ENCODE measurements around the gene CPNE8.
"Not testable (repeated sequence)": the region's sequence is repeated elsewhere in the genome, so short reads cannot be mapped to it uniquely, and the experiment has no call there.

CPNE8 gene

GRCh38 chr12:38825006-38825405 is 80.4 kb downstream of the CPNE8 start:
- no peak for DNase-seq (ENCODE audit: low spot score)

DNA sequence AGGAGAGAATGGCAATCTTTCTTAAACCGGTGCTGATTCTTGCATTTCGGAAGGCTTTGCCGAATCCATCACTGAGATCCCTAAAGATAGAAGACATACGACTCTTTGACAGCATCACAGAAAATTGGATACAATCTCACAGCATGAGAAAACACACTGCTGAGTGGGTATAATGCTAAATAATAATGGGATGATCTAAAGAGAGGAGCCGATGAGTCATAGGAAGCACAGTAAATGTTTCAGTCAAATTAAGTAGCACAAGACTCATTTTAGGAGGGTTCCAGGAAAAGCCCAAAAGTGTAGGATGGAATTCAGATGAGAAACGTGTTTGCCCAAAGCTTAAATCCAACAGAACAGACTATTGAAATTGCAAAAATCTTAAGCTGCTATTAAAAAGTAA is 81.7 kb downstream of the CPNE8 start:
- DNase-seq (ENCODE audit: low spot score): no peak

- DNase-seq (ENCODE audit: low spot score): no peak
Measured at GRCh38 chr12:38823314-38823713, 82.1 kb downstream of the CPNE8 start.

- no peak for DNase-seq (ENCODE audit: low spot score)
Measured at GRCh38 chr12:38817942-38818341, 87.4 kb downstream of the CPNE8 start.

DNA sequence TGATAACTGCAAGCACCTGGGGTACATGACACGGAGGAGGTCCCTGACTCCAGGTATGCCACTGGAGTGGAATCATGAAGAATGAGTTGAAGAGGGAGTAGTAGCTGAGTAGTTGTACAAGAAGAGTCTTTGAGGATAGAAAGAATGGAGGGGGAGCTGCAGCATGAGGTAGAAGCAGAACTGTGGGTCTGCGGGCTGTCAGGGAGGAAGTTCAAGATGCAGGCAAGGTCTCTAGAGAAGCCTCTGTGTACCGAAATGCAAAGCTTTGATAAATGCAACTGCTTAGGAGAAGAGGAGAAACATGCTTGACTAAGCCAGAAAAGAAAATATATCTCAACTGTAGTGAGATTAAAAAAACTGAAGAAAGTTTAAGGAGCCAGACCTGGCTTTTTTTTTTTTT is 91.5 kb downstream of the CPNE8 start:
- no peak for DNase-seq (ENCODE audit: low spot score)

GRCh38 chr12:38811814-38812356 is 93.5 kb downstream of the CPNE8 start:
- DNase-seq (ENCODE audit: low spot score): no peak

DNA sequence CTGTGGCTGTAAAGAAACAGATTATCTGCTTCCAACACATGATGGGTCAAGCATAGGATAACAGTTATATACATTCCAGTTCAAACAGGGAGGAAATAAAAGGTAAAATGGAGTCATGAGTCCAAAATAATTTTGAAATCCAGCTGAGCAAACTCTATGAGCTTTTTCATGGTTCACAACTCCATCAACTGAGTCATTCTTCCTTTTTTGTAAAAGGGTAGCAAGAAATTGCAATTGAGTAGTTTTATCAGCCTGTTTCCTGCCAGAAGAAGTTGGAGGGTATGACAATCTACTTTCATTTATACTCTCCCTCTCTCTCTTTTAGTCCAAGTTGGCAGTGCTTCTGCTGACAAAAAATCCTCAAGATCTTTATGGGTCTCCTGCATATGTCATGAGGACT is 95.6 kb downstream of the CPNE8 start:
- DNase-seq (ENCODE audit: low spot score): no peak

- DNase-seq (ENCODE audit: low spot score): no peak
Measured at GRCh38 chr12:38788106-38788505, 117.3 kb downstream of the CPNE8 start.

DNA sequence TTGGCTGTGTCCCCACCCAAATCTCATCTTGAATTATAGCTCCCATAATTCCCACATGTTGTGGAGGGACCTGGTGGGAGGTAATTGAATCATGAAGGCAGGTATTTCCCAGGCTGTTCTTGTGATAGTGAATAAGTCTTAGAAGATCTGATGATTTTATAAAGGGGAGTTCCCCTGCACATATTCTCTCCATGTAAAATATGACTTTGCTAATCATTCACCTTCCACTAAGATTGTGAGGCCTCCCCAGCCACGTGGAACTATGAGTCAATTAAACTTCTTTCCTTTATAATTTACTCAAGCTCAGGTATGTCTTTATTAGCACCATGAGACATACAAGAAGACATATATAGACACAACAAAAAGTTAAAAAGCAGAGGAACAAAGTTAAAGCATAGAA is 120.0 kb downstream of the CPNE8 start:
- DNase-seq (ENCODE audit: low spot score): no peak

GRCh38 chr12:38783304-38783703 is 122.1 kb downstream of the CPNE8 start:
- DNase-seq (ENCODE audit: low spot score): no peak

DNA sequence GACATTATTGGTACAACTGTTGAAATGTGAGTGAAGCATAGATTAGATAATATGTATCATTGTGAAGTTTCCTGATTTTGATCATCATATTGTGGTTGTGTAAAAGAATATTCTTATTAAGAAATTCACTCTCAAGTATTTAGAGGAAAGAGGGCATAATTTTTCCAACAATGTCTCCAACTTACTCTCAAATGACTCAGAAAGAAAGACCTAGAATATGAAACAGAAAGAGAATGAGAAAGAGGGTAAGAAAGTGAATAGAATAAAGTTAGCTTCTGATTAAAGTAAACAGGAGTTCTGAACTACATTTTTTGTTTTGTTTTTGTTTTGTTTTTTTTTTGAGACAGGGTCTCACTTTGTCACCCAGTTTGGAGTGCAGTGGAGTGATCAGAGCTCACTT is 123.0 kb downstream of the CPNE8 start:
- no peak for DNase-seq (ENCODE audit: low spot score)

- no peak for DNase-seq (ENCODE audit: low spot score)
Measured at GRCh38 chr12:38776647-38777046, 128.7 kb downstream of the CPNE8 start.

DNA sequence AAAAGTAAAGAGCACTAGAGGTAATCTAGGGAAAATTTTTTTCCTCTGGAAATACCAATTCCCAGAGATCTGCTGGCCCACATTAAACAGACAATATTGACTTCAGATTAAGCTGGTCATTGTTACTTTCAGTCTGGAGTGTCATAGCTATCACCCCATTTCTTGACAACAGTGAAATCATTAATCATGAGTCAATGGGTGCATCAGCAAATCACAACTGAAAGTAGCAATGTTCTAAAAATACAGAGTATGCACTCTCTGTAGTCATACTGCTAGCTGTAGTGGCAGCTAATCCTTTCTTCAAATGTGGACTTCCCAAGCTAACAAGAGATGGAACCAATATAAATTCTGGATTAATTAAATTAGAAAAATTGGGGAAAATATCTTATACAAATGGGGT is 129.9 kb downstream of the CPNE8 start:
- DNase-seq (ENCODE audit: low spot score): no peak

DNA sequence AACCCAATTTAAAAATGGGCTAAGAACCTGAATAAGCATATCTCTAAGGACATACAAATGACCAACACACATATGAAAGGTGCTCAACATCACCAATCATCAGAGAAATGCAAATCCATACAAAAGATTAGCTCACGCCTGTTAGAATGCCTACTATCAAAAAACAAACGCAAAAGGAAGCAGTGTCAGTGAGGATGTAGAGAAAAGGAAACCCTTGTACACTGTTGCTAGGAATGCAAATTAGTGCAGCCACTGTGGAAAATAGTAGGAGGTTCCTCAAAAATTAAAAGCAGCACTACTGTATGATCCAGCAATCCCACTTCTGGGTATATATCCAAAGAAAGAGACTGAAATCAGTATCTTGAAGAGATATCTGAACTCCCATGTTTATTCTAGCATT is 133.0 kb downstream of the CPNE8 start:
- no peak for DNase-seq (ENCODE audit: low spot score)

GRCh38 chr12:38771871-38772270 is 133.5 kb downstream of the CPNE8 start:
- DNase-seq (ENCODE audit: low spot score): no peak

DNA sequence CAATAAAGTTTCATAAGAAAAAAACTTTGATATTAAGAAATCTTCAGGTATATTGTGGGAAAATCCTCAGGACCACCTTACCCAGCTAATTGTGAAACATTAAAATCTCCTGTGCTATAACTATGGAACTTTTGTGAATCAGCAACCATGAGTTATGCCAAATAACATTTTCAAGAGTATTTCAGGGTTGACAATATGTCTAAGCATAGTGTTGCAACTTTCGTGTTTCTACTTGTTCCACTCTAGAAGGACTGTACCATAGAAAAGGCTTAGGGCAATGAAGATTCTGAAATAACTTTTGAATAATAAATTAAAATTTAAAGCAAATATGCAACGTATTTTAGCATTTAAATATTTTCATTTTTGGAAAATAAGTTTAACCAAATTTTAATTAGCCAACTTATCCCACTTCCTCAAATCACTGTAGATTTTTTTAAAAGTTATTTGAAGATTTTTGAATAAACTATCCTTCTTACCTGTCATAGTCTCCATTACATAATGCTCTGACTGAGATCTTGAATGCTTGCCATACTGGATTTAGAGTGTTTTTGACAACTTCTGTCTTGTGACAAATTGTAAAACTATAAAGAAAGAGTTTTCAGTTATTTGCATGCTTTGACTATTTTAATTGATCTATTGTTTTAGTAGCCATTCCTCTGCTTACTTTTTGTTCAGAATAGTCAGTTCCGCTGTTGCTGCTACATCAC is 143.6 kb downstream of the CPNE8 start:
- DNase-seq (ENCODE audit: low spot score): no peak

GRCh38 chr12:38761111-38761510 is 144.3 kb downstream of the CPNE8 start:
- DNase-seq (ENCODE audit: low spot score): no peak

DNA sequence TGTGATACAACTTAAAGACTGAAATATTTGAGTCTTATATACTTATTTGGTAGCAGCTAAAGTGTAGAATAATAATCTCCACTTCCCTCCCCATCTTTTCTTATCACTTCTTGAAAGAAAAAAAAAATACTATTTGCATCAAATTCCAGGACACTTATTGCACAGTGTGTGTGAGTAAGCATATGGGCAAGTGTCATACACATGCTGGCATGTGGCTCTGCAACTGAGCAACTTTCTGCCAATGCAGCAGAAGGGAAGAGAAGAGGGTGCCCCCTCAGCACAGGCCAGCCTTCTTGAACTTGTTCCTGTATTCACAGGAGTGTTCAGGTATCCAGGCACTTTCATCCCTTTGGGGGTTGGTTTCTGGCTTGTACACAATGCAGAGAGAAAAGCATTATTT is 145.8 kb downstream of the CPNE8 start:
- peak; percentile 2 for DNase-seq (ENCODE audit: low spot score)

DNA sequence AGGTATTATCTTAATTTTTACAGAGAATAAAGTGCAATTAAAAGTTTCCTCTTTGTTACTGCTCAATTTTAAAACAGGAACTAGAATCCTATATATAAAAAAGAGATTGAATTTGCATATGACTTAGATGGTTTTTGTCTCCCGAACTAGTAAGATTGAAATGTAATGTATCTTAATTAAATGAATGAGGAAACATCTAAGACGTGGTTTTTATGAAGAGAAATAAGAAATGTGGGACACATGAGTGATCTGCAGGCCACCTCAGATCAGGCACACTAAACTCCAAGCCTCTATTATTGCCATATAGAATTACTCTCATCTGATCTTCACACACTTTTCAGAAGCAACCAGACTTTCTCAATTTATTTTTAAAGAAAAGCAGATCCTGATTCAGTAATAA is 158.6 kb downstream of the CPNE8 start:
- DNase-seq (ENCODE audit: low spot score): no peak

- DNase-seq (ENCODE audit: low spot score): no peak
Measured at GRCh38 chr12:38745601-38746000, 159.8 kb downstream of the CPNE8 start.

DNA sequence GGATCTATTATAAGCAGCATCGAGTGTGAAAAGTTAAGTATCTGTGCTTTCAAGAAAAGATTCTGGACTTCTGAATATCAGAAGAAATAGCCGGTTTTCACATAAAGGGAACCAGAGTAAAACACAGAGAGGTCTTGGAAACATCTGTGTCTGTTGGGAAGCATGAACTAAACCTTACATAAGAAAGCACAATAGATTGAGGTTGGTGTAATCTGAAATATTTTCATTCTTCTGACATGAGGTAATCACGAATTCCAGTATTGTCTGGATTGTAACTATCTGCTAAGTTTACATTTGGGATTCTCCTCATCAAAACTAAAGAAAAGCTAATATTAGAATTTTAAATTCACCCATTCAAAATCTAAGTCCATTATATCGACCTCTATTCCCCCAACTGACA is 161.3 kb downstream of the CPNE8 start:
- no peak for DNase-seq (ENCODE audit: low spot score)

GRCh38 chr12:38742496-38742895 is 162.9 kb downstream of the CPNE8 start:
- DNase-seq (ENCODE audit: low spot score): not testable (repeated sequence)

DNA sequence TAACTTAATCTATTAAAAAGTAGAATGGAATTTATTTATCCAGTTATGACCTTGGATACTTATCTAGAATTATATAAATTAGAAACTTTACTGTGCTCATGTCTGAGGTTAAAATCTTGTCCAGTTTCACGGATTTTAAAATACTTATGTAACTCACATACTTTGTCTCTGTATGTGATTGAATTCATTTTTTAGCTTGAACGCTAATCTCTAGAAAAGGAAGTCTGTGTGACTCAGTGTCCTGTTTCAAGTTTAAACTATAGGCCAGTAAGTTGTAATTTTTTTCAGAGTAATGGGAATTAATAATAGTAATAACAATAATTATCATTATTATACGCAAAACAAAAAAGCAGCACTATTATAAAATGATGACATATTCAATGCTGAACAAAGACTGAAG is 168.6 kb downstream of the CPNE8 start:
- DNase-seq (ENCODE audit: low spot score): no peak

DNA sequence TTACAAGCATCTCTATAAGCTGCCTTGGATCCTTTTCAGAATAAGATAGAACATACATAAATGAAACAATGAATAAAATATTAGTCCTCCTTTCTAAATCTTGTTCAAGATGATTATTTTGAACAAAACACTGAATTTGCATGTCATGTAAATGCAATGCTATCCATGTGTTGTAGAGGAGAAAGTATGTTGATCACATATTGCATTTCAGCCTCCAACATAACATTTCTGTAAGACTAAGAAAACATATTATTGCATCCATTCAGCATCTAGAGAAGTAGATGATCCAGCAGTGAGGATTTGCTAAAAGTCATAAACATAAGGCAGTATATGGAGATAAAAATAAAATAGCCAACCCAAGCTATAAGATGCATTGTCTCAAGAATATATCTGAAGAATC is 172.6 kb downstream of the CPNE8 start:
- no peak for DNase-seq (ENCODE audit: low spot score)
